Stomach (tissue), 4 donors: Measurements from ENCODE around the gene PHYHD1.

Source experiments
- POLR2A ChIP-seq, 4 donors: fragments of 450-650 bp; IDR thresholded peaks; one replicate each; pipeline ENCODE4 v1.6.1; 2016; ENCODE audit warnings: antibody characterized with exemption in 4 of 4, control low read depth in 2 of 4, mild to moderate bottlenecking in 1 of 4, moderate library complexity in 1 of 4
- POLR2AphosphoS5 ChIP-seq, 3 donors: sonication (generic); formaldehyde crosslinking; IDR thresholded peaks; one replicate each; pipeline ENCODE4 v1.6.1; 2016; ENCODE audit warnings: antibody characterized with exemption in 3 of 3
- TF ChIP-seq, protein P1 (sequence below), 7 experiments: fragments of 450-650 bp in 4 of 7; fragments of 200-600 bp in 3 of 7; sonication (generic) in 3 of 7; IDR thresholded peaks; one replicate each; pipeline ENCODE4 v1.5.1; 2016 to 2019; ENCODE audit warnings: antibody characterized with exemption in 7 of 7, control low read depth in 2 of 7, mild to moderate bottlenecking in 1 of 7

DNA sequence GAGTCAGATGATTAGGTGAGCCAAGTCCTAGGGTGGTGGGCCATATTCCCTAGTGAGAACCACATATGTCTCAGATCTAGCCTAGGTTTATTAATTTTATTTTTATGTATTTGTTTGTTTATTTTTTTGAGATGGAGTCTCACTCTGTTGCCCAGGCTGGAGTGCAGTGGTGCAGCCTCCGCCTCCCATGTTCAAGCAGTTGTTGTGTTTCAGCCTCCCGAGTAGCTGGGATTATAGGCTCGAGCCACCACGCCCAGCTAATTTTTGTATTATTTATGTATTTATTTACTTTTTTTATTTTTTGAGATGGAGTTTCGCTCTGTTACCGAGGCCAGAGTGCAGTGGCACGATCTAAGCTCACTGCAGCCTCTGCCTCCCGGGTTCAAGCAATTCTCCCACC, 62.8 kb downstream of the PHYHD1 start:
- TF ChIP-seq, protein P1, sequence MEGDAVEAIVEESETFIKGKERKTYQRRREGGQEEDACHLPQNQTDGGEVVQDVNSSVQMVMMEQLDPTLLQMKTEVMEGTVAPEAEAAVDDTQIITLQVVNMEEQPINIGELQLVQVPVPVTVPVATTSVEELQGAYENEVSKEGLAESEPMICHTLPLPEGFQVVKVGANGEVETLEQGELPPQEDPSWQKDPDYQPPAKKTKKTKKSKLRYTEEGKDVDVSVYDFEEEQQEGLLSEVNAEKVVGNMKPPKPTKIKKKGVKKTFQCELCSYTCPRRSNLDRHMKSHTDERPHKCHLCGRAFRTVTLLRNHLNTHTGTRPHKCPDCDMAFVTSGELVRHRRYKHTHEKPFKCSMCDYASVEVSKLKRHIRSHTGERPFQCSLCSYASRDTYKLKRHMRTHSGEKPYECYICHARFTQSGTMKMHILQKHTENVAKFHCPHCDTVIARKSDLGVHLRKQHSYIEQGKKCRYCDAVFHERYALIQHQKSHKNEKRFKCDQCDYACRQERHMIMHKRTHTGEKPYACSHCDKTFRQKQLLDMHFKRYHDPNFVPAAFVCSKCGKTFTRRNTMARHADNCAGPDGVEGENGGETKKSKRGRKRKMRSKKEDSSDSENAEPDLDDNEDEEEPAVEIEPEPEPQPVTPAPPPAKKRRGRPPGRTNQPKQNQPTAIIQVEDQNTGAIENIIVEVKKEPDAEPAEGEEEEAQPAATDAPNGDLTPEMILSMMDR (IDR thresholded peaks at IDR 0.05), result no peak
- TF ChIP-seq POLR2A (IDR thresholded peaks at IDR 0.05), result no peak
- no peak for TF ChIP-seq POLR2AphosphoS5 (IDR thresholded peaks at IDR 0.05)
